Neuronal stem cell (in vitro differentiated cells): ENCODE data around the gene PLEKHM3.

Source experiments
- DNase-seq: peaks from one replicate; pipeline ENCODE4 v3.0.0-alpha.2; 2013; ENCODE audit warnings: low spot score
- H2AFZ ChIP-seq: one replicate; pipeline ENCODE4 v1.6.1; 2013; ENCODE audit warnings: mild to moderate bottlenecking, low read length, inconsistent platforms
- H2AK5ac ChIP-seq: 2 replicates; pipeline ENCODE4 v1.6.1; 2013; ENCODE audit warnings: low read depth, mild to moderate bottlenecking, inconsistent platforms, low read length, moderate library complexity, mixed read lengths
- H2BK120ac ChIP-seq: 2 replicates; pipeline ENCODE4 v1.6.1; 2013; ENCODE audit warnings: low read depth, mild to moderate bottlenecking, inconsistent platforms, low read length, moderate library complexity, mixed read lengths
- H2BK12ac ChIP-seq: one replicate; pipeline ENCODE4 v1.6.1; 2013; ENCODE audit warnings: low read length, inconsistent platforms
- H2BK15ac ChIP-seq: 2 replicates; pipeline ENCODE4 v1.6.1; 2013; ENCODE audit warnings: mild to moderate bottlenecking, low read length, inconsistent platforms, mixed read lengths
- H2BK5ac ChIP-seq: one replicate; pipeline ENCODE4 v1.6.1; 2013; ENCODE audit warnings: inconsistent platforms, mild to moderate bottlenecking, low read length, moderate library complexity
- H3K14ac ChIP-seq: one replicate; pipeline ENCODE4 v1.6.1; 2013; ENCODE audit warnings: low read length, inconsistent platforms
- H3K18ac ChIP-seq: 2 replicates; pipeline ENCODE4 v1.6.1; 2013; ENCODE audit warnings: low read length, inconsistent platforms
- H3K23ac ChIP-seq: 2 replicates; pipeline ENCODE4 v1.6.1; 2013; ENCODE audit warnings: low read depth, mild to moderate bottlenecking, mixed read lengths, low read length, inconsistent platforms; ENCODE audit not compliant: poor library complexity
- H3K27ac ChIP-seq: replicated peaks from 3 replicates; pipeline ENCODE4 v1.5.1; 2013; ENCODE audit warnings: low read length, inconsistent platforms
- H3K27me3 ChIP-seq, 3 experiments: 2 replicates each; pipeline ENCODE4 v1.6.1; 2013; ENCODE audit warnings: low read length in 3 of 3, mild to moderate bottlenecking in 2 of 3, inconsistent platforms in 1 of 3, low read depth in 1 of 3, mixed read lengths in 1 of 3, moderate library complexity in 1 of 3; ENCODE audit not compliant: control insufficient read depth in 3 of 3, insufficient read depth in 3 of 3
- H3K36me3 ChIP-seq, 2 donors: replicated peaks in 1 of 2; 2 replicates each; pipeline ENCODE4 v1.6.1; 2013; ENCODE audit warnings: low read length in 2 of 2; ENCODE audit not compliant: control insufficient read depth in 2 of 2, insufficient read depth in 2 of 2
- H3K4ac ChIP-seq: 2 replicates; pipeline ENCODE4 v1.6.1; 2013; ENCODE audit warnings: inconsistent platforms, mild to moderate bottlenecking, low read length, moderate library complexity
- H3K4me1 ChIP-seq, 2 donors: 1 replicate in 1 of 2; 2 replicates in 1 of 2; pipeline ENCODE4 v1.6.1; 2013; ENCODE audit warnings: low read length in 2 of 2, low read depth in 1 of 2; ENCODE audit not compliant: control insufficient read depth in 2 of 2, insufficient read depth in 1 of 2
- H3K4me2 ChIP-seq: one replicate; pipeline ENCODE4 v1.6.1; 2013; ENCODE audit warnings: mild to moderate bottlenecking, low read length, inconsistent platforms; ENCODE audit not compliant: insufficient read depth, poor library complexity, severe bottlenecking
- H3K4me3 ChIP-seq, 2 donors: 2 replicates each; pipeline ENCODE4 v1.5.1; 2013; ENCODE audit warnings: low read length in 2 of 2, mild to moderate bottlenecking in 2 of 2, inconsistent platforms in 1 of 2, moderate library complexity in 1 of 2
- H3K79me1 ChIP-seq: one replicate; pipeline ENCODE4 v1.6.1; 2013; ENCODE audit warnings: low read depth, mild to moderate bottlenecking, inconsistent platforms, low read length, moderate library complexity
- H3K9ac ChIP-seq: one replicate; pipeline ENCODE4 v1.6.1; 2013; ENCODE audit warnings: mild to moderate bottlenecking, low read depth, low read length, inconsistent platforms; ENCODE audit not compliant: poor library complexity
- H3K9me3 ChIP-seq, 2 donors: replicated peaks in 1 of 2; 2 replicates each; pipeline versions ENCODE3 to v1.6.1; 2013; ENCODE audit warnings: low read length in 2 of 2, mild to moderate bottlenecking in 2 of 2, inconsistent platforms in 1 of 2, low read depth in 1 of 2, mixed read lengths in 1 of 2, moderate library complexity in 1 of 2; ENCODE audit not compliant: control insufficient read depth in 2 of 2, insufficient read depth in 1 of 2
- H4K8ac ChIP-seq: one replicate; pipeline ENCODE4 v1.6.1; 2013; ENCODE audit warnings: low read depth, mild to moderate bottlenecking, inconsistent platforms, low read length, moderate library complexity
- H4K91ac ChIP-seq: one replicate; pipeline ENCODE4 v1.6.1; 2013; ENCODE audit warnings: low read length, low read depth, mild to moderate bottlenecking, inconsistent platforms; ENCODE audit not compliant: poor library complexity
- WGBS, 2 donors: extraction: QIAGEN DNeasy Blood & Tissue Kit; methylation state at CpG; one replicate each; pipeline ENCODE4 v1.1.7; 2013; ENCODE audit warnings: missing lambda C conversion rate in 2 of 2, mixed read lengths in 1 of 2; ENCODE audit not compliant: insufficient read length in 2 of 2, insufficient replicate concordance in 1 of 2; ENCODE audit errors: extremely low coverage in 2 of 2; 5-methylcytosine and 5-hydroxymethylcytosine counted together

The PLEKHM3 gene

DNA sequence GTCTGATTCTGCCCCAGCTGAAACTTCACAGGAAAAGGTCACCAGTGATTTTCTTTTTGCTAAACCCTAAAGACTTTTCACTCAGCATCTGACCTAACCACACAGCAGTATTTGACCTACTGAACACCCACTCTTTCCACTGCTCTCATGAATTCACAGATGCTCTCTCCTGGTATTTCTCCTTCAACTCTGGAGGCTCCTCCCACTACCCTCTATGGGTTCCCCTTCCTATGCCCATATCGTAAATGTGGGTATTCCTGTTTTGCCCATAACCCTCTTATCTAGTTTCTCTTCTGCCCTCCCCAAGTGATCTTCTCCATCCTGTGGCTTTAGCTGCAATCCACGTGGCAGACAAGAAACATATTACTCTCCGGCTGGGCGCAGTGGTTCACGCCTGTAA, 7.6 kb downstream of the PLEKHM3 start:
- no CpG with 5 or more reads among the region's 5 CpGs for WGBS, 2 donors
- Histone ChIP-seq H4K91ac (no peak overlapping the region), H3K27me3 (no peaks in the 10 kb centered on the region), H3K9me3 (no peaks in the 10 kb centered on the region), H3K4ac (no peak overlapping the region), H3K79me1 (peaks cover 2% of the 10 kb centered on the region), H3K36me3 (peaks cover 0 to 2% of the 10 kb centered on the region in 2 donors), H2BK15ac (no peak overlapping the region), H3K18ac (no peak overlapping the region), H2AK5ac (no peak overlapping the region), H2BK5ac (no peak overlapping the region), H3K4me1 (peaks cover 0 to 2% of the 10 kb centered on the region in 2 donors), H3K23ac (no peak overlapping the region), H3K9ac (no peak overlapping the region), H3K4me3 (no peak overlapping the region), H2BK12ac (no peak overlapping the region), H2BK120ac (no peak overlapping the region), H3K4me2 (no peak overlapping the region), H2AFZ (no peak overlapping the region), H3K27ac (no peak overlapping the region), H4K8ac (no peak overlapping the region), H3K14ac (no peak overlapping the region)
- DNase-seq, result no peak

DNA sequence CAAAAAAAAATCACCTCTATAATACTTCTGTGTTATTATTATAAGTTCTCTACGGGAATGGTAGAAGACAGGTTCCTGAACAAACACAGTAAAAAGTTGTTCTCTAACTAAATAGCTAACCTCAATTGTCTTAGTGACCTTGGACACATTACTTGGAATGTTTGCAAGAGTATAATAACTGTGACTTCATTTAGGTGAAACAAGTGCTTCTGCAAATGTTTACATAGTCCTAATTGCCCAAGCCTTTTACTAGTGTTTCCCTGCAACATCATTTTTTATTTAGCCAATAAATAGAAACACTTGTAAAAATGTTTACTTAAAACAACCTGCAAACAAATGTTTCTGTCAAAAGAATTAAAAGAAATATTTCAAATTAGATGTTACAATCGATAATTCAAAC, 9.9 kb downstream of the PLEKHM3 start:
- no peak for DNase-seq
- Histone ChIP-seq H3K4me3 (no peak overlapping the region), H4K91ac (no peak overlapping the region), H3K4me1 (peaks cover 0 to 2% of the 10 kb centered on the region in 2 donors), H3K14ac (no peak overlapping the region), H3K9me3 (no peaks in the 10 kb centered on the region), H2BK120ac (no peak overlapping the region), H2AFZ (no peak overlapping the region), H2BK15ac (no peak overlapping the region), H3K4ac (no peak overlapping the region), H3K9ac (no peak overlapping the region), H3K79me1 (peaks cover 2% of the 10 kb centered on the region), H3K23ac (no peak overlapping the region), H2BK12ac (no peak overlapping the region), H3K4me2 (no peak overlapping the region), H2AK5ac (no peak overlapping the region), H3K18ac (no peak overlapping the region), H3K36me3 (peaks cover 0 to 2% of the 10 kb centered on the region in 2 donors), H3K27ac (no peak overlapping the region), H3K27me3 (no peaks in the 10 kb centered on the region), H2BK5ac (no peak overlapping the region), H4K8ac (no peak overlapping the region)
- no CpG with 5 or more reads among the region's 2 CpGs for WGBS, 2 donors

DNA sequence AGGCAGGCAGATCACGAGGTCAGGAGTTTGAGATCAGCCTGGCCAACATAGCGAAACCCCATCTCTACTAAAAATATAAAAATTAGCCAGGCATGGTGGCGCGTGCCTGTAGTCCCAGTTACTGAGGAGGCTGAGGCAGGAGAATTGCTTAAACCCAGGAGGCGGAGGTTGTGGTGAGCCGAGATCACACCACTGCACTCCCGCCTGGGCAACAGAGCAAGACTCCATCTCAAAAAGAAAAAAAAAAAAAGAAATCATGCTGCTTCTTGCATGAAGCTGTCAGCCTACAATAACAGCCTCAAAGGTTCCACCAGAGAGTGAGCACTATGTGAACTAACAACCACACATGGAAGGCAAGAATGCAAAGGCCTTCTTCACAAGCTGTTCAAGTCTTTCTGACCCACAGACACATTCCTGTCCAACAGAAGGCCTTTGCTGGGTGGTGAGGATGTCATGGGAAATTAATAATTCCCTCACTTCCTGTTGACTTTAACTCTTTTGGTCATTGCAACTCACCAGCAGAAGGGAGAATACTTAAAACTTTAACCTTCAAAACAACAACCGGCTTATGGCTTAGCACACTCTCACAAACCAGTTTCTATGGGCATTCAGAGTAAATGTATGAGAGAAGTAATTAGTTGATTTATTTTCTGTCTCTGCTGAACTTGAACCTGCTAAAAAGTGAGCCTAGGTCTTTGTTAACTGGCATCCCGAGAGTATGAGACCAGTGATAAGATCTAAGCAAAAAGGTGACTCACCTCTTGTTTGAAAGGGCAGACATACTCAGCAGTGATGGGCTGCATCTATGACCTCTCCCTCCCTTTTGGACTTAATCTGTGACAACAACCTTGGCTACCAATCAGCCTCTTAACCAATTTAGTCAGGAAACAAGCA, 11.8 kb downstream of the PLEKHM3 start:
- no CpG with 5 or more reads among the region's 9 CpGs for WGBS, 2 donors
- no peaks in the 10 kb centered on the region for H3K4me1 ChIP-seq

DNA sequence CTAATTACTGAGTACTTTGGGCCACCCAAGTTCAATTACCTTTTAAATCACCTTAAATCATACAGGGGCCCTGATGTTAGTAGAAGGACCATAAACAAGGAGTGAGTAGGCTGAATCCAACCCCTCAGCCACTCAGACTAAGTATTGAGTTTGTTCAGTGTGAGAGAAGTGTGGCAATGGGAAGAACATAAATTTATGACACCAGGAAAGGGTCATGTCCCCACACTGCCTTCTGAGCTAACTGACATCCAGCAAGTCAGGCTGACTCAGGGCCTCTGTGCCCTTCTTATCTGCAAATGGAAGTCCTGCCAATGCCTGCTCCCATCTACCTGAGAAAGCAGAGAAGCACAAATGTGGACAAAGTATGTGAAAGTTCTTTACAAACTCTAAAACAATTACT, 12.9 kb downstream of the PLEKHM3 start:
- H2BK15ac ChIP-seq, result no peak overlapping the region
- no peak overlapping the region for H3K18ac ChIP-seq
- H2AFZ ChIP-seq, result no peak overlapping the region
- no peak overlapping the region for H3K9ac ChIP-seq
- no peak overlapping the region for H3K4me3 ChIP-seq
- H3K14ac ChIP-seq, result no peak overlapping the region
- no peak overlapping the region for H3K4me2 ChIP-seq
- H3K23ac ChIP-seq, result no peak overlapping the region
- H3K9me3 ChIP-seq, result no peaks in the 10 kb centered on the region
- no peaks in the 10 kb centered on the region for H3K4me1 ChIP-seq
- H3K27ac ChIP-seq, result no peak overlapping the region
- H3K79me1 ChIP-seq, result peaks cover 2% of the 10 kb centered on the region
- no peak overlapping the region for H3K4ac ChIP-seq
- H3K27me3 ChIP-seq, result no peaks in the 10 kb centered on the region
- H2BK5ac ChIP-seq, result no peak overlapping the region
- no peak overlapping the region for H4K91ac ChIP-seq
- no peak overlapping the region for H4K8ac ChIP-seq
- no peaks in the 10 kb centered on the region for H3K36me3 ChIP-seq
- DNase-seq, result no peak
- no peak overlapping the region for H2BK120ac ChIP-seq
- H2BK12ac ChIP-seq, result no peak overlapping the region
- H2AK5ac ChIP-seq, result no peak overlapping the region

More for the DNA sequence above, 11.8 kb downstream of the PLEKHM3 start:
- Histone ChIP-seq H3K4me3 (no peak overlapping the region), H2BK12ac (no peak overlapping the region), H4K91ac (no peak overlapping the region), H3K18ac (no peak overlapping the region), H2BK120ac (no peak overlapping the region), H2AFZ (no peak overlapping the region), H3K4me2 (no peak overlapping the region), H2BK15ac (no peak overlapping the region), H3K27me3 (no peaks in the 10 kb centered on the region), H3K27ac (no peak overlapping the region), H3K79me1 (peaks cover 2% of the 10 kb centered on the region), H2BK5ac (no peak overlapping the region), H3K4ac (no peak overlapping the region), H3K14ac (no peak overlapping the region), H3K9me3 (no peaks in the 10 kb centered on the region), H3K9ac (no peak overlapping the region), H3K23ac (no peak overlapping the region), H2AK5ac (no peak overlapping the region), H4K8ac (no peak overlapping the region), H3K36me3 (no peaks in the 10 kb centered on the region)
- no peak for DNase-seq
